Measurements from ENCODE around the gene CFAP92.

DNA sequence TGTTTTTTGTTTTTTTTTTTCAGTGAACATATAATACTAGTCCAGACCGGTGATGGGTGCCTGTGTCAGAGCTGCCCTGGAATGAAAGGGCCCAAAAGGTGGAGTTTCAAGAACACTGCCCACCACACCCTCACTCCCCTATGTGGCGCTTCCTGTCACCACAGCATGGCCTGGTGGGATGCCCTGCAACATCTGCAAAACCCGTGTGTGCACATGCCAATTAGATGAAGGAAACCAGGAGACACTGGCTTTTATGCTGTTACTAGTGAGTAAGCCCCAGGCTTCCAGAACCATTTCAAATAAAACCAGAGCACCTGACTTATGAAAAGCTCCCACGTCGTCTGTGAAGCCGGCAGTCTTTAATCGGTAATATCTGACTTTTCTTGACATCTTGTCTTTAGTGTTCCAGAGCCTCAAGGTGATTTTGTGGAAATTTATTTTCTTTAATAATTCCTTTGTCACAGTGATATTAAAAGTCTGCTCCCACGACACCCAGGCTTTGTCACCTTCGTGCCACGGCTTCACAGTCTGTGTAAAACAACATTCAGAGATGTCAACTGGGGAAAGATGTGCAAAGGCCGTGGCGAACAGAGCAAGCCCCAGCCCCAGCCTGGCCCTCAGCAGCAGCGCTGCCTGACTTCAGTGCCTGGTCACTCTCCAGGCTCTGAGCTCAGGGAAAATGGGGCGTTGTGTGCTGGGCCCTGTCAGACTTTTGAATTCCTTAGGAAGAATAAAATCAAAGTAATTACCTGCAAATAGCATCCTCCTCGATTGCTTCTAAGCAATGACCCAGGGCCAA lies 6.4 kb downstream of the CFAP92 start:
- TF ChIP-seq POLR2A (IDR thresholded peaks at IDR 0.05), result no peak
- TF ChIP-seq, protein P1, sequence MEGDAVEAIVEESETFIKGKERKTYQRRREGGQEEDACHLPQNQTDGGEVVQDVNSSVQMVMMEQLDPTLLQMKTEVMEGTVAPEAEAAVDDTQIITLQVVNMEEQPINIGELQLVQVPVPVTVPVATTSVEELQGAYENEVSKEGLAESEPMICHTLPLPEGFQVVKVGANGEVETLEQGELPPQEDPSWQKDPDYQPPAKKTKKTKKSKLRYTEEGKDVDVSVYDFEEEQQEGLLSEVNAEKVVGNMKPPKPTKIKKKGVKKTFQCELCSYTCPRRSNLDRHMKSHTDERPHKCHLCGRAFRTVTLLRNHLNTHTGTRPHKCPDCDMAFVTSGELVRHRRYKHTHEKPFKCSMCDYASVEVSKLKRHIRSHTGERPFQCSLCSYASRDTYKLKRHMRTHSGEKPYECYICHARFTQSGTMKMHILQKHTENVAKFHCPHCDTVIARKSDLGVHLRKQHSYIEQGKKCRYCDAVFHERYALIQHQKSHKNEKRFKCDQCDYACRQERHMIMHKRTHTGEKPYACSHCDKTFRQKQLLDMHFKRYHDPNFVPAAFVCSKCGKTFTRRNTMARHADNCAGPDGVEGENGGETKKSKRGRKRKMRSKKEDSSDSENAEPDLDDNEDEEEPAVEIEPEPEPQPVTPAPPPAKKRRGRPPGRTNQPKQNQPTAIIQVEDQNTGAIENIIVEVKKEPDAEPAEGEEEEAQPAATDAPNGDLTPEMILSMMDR (IDR thresholded peaks at IDR 0.05), result no peak

All from Peyer's patch (tissue), 4 donors.